ENCODE results near the gene PCSK7.
"Not testable (repeated sequence)": the region's sequence is repeated elsewhere in the genome, so short reads cannot be mapped to it uniquely, and the experiment has no call there.

Gene PCSK7

DNA sequence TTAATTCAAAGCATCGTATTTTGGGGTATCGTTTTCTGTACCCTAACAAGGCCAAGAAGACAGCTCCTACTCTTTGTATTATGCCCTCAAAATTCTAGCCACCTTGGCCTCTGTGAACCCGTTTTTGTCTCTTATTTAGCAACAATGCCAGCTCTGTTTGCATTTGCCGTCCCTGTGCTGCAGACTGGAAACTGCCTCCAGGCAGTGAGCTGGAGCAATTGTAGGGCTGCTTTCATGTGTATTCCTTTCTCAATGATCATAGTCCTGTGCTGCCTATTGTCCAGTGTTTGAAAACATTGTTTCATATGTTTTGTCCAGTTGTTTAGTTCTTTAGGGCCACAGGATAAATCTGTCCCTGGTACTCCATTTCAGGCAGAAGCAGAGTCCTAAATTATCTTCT, 39.3 kb upstream of the PCSK7 start:
- TF ChIP-seq, protein P1, sequence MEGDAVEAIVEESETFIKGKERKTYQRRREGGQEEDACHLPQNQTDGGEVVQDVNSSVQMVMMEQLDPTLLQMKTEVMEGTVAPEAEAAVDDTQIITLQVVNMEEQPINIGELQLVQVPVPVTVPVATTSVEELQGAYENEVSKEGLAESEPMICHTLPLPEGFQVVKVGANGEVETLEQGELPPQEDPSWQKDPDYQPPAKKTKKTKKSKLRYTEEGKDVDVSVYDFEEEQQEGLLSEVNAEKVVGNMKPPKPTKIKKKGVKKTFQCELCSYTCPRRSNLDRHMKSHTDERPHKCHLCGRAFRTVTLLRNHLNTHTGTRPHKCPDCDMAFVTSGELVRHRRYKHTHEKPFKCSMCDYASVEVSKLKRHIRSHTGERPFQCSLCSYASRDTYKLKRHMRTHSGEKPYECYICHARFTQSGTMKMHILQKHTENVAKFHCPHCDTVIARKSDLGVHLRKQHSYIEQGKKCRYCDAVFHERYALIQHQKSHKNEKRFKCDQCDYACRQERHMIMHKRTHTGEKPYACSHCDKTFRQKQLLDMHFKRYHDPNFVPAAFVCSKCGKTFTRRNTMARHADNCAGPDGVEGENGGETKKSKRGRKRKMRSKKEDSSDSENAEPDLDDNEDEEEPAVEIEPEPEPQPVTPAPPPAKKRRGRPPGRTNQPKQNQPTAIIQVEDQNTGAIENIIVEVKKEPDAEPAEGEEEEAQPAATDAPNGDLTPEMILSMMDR (IDR thresholded peaks at IDR 0.05; ENCODE audit: low read depth, low read length) = no peak

DNA sequence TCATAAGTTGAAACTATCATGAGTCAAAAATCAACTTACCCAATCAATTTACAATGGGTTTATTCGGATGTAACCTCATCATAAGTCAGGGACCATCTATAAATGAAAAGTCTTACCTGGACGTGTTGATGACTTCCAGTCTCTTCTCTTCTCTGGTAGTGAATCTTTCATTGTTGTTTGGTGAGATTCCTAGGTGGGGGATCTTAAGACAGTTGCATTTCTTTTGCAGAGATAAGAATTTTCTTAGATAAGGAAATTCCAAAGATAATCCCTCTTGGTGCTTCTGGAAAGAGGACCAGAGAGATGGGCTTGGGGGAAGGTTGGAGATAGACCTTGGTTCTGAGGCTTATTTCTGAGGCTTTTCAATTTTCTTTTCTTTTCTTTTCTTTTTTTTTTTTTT, 38.0 kb upstream of the PCSK7 start:
- Histone ChIP-seq H3K4me1 (no peaks in the 10 kb centered on the region), H3K27me3 (no peaks in the 10 kb centered on the region), H3K4me3 (ENCODE audit: low read depth, low read length) (no peak overlapping the region), H3K36me3 (peaks cover 3% of the 10 kb centered on the region), H3K9me3 (no peaks in the 10 kb centered on the region)
- DNase-seq = no peak
- TF ChIP-seq, protein P1 (IDR thresholded peaks at IDR 0.05; ENCODE audit: low read depth, low read length) = no peak

More for the DNA sequence above, 39.3 kb upstream of the PCSK7 start:
- H3K4me1 ChIP-seq = no peaks in the 10 kb centered on the region
- H3K9me3 ChIP-seq = no peaks in the 10 kb centered on the region
- peaks cover 3% of the 10 kb centered on the region for H3K36me3 ChIP-seq
- DNase-seq = no peak
- no peaks in the 10 kb centered on the region for H3K27me3 ChIP-seq
- H3K4me3 ChIP-seq (ENCODE audit: low read depth, low read length) = no peak overlapping the region

DNA sequence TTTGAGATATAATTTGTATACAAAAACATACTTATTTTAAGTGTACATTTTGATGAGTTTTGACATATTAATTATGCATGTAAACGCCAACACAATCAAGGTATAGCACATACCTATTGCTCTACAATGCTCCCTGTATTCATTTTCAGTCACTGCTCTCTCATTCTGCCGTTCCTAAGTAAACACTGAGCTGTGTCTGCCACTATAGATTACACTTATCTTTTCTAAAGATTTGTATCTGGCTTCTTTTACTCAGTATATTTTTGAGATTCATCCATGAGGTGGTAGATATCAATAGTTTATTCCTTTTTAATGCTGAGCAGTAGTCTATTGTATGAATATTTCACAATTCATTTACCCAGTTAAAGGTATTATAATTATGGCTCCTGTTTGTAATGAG, 33.9 kb upstream of the PCSK7 start:
- TF ChIP-seq, protein P1 (IDR thresholded peaks at IDR 0.05; ENCODE audit: low read depth, low read length) = no peak
- no peak for DNase-seq
- Histone ChIP-seq H3K27me3 (no peaks in the 10 kb centered on the region), H3K4me3 (ENCODE audit: low read depth, low read length) (no peak overlapping the region), H3K9me3 (no peaks in the 10 kb centered on the region), H3K36me3 (peaks cover 13% of the 10 kb centered on the region), H3K4me1 (no peaks in the 10 kb centered on the region)

DNA sequence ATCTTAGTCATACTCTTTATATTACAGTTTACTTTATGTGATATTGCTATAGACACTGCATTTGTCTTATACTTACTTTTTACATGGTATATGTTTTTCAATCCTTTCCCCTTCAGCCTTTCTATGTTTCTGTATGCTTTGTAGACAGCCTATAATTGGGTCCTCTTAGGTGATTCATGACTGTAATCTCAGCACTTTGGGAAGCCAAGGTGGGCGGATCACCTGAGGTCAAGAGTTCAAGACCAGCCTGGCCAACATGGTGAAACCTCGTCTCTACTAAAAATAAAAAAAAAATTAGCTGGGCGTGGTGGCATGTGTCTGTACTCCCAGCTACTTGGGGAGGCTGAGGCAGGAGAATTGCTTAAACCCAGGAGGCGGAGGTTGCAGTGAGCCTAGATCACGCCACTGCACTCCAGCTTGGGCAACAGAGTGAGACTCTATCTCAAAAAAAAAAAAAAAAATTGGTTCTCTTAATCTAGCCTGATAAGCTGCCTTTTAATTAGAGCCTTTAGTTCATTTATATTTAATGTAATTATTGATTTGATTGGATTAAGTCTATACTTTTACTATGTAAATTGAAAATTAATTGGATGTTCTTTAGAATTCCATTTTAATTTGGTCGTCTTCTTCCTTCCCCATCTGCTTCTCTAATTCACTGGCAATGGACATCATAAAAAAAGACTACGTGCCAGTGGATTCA, 32.9 kb upstream of the PCSK7 start:
- not testable (repeated sequence) for H3K4me1 ChIP-seq; H3K4me3 ChIP-seq (ENCODE audit: low read depth, low read length); H3K27me3 ChIP-seq; DNase-seq; H3K9me3 ChIP-seq
- H3K36me3 ChIP-seq = peaks cover 13% of the 10 kb centered on the region

DNA sequence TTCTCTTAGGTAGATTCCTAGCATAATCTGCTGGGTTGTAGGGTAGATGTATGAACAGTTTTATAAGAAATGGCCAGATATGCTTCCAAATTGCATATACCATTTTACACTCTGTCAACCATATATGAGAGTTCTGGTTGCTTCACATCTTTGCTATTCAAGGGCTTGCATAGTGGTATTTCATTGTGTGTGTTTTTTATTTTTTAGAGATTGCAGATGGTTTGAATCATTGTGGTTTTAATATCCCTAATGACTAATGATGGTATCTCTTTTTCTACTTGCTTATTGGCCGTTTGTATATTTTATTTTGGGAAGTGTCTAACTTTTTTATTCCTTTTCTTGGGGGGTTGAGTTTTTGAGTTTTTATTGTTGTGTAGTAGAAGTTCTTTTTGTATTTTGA, 27.5 kb upstream of the PCSK7 start:
- no peak for DNase-seq
- Histone ChIP-seq H3K27me3 (no peaks in the 10 kb centered on the region), H3K4me3 (ENCODE audit: low read depth, low read length) (no peak overlapping the region), H3K4me1 (no peaks in the 10 kb centered on the region), H3K36me3 (peaks cover 17% of the 10 kb centered on the region), H3K9me3 (no peaks in the 10 kb centered on the region)
- TF ChIP-seq, protein P1 (IDR thresholded peaks at IDR 0.05; ENCODE audit: low read depth, low read length) = no peak

DNA sequence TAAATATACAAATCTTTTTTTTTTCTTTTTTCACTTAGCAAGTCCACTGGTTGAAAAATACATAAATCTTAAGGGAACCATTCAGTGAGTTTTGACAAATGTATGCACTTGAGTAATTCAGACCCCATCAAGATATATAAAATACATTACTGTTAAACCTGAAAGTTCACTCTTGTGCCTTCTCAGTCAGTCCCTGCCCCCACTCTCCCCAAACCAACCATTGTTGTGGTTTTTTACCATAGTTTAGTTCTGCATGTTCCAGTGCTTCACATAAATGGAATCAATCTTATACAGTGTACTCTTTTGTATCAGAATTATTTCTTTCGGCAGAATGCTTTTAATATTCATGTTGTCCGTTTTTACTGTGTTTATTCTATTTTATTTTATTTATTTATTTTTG, 26.7 kb upstream of the PCSK7 start:
- H3K36me3 ChIP-seq = peaks cover 17% of the 10 kb centered on the region
- H3K9me3 ChIP-seq = no peaks in the 10 kb centered on the region
- no peak for DNase-seq
- TF ChIP-seq, protein P1 (IDR thresholded peaks at IDR 0.05; ENCODE audit: low read depth, low read length) = no peak
- H3K4me1 ChIP-seq = no peaks in the 10 kb centered on the region
- no peak overlapping the region for H3K4me3 ChIP-seq (ENCODE audit: low read depth, low read length)
- H3K27me3 ChIP-seq = no peaks in the 10 kb centered on the region
